KMS-11 (cell line): ENCODE results near the gene THAP12.

Source experiments
- H2AFZ ChIP-seq: fragments of 200-600 bp; sonication (generic); 2 replicates; pipeline ENCODE4 v1.6.1; 2016; ENCODE audit warnings: antibody characterized with exemption, mixed run types, low read depth
- H3K27ac ChIP-seq: fragments of 200-600 bp; sonication (generic); 2 replicates; pipeline ENCODE4 v1.6.1; 2016; ENCODE audit warnings: mild to moderate bottlenecking, mixed run types
- H3K27me3 ChIP-seq: fragments of 200-600 bp; sonication (generic); 2 replicates; pipeline ENCODE4 v1.6.1; 2017; ENCODE audit warnings: mild to moderate bottlenecking, low read depth, mixed run types, moderate library complexity; ENCODE audit not compliant: insufficient read depth
- H3K36me3 ChIP-seq: fragments of 200-600 bp; sonication (generic); 2 replicates; pipeline ENCODE4 v1.6.1; 2017; ENCODE audit warnings: mild to moderate bottlenecking, mixed run types; ENCODE audit not compliant: insufficient read depth
- H3K4me1 ChIP-seq: fragments of 200-600 bp; sonication (generic); 2 replicates; pipeline ENCODE4 v1.6.1; 2016; ENCODE audit warnings: mild to moderate bottlenecking, low read depth, mixed run types; ENCODE audit not compliant: poor library complexity, severe bottlenecking
- H3K4me2 ChIP-seq: fragments of 200-600 bp; sonication (generic); 2 replicates; pipeline ENCODE4 v1.7.0; 2016; ENCODE audit warnings: mild to moderate bottlenecking, mixed run types
- H3K4me3 ChIP-seq: fragments of 200-600 bp; sonication (generic); IDR thresholded peaks from 2 replicates; pipeline ENCODE4 v1.6.1; 2017; ENCODE audit warnings: low read depth, low read length, mixed read lengths; ENCODE audit not compliant: insufficient read depth
- H3K79me2 ChIP-seq: fragments of 200-600 bp; sonication (generic); 2 replicates; pipeline ENCODE4 v1.6.1; 2016; ENCODE audit warnings: low read depth, mixed run types; ENCODE audit not compliant: insufficient read depth
- H3K9ac ChIP-seq: fragments of 200-600 bp; sonication (generic); 2 replicates; pipeline ENCODE4 v1.6.1; 2016; ENCODE audit warnings: mild to moderate bottlenecking, mixed run types
- H4K20me1 ChIP-seq: fragments of 200-600 bp; sonication (generic); 2 replicates; pipeline ENCODE4 v1.6.1; 2016; ENCODE audit warnings: mild to moderate bottlenecking, mixed run types; ENCODE audit not compliant: insufficient read depth
- CTCF ChIP-seq: fragments of 200-600 bp; sonication (generic); conservative IDR thresholded peaks from 2 replicates; pipeline ENCODE4 v1.6.1; 2017; ENCODE audit warnings: low read depth, mild to moderate bottlenecking, antibody characterized with exemption, low read length, moderate library complexity, mixed read lengths

THAP12 gene

GRCh38 chr11:76339221-76339620 lies 41.7 kb downstream of the THAP12 start:
- Histone ChIP-seq H3K9ac (no peak overlapping the region), H3K79me2 (no peaks in the 10 kb centered on the region), H3K4me2 (no peak overlapping the region), H4K20me1 (no peaks in the 10 kb centered on the region), H3K4me3 (no peak overlapping the region), H2AFZ (no peak overlapping the region), H3K27me3 (no peaks in the 10 kb centered on the region), H3K27ac (no peak overlapping the region), H3K36me3 (no peaks in the 10 kb centered on the region), H3K4me1 (peaks cover 5% of the 10 kb centered on the region)
- TF ChIP-seq CTCF, result no peak

GRCh38 chr11:76337923-76338322 lies 43.0 kb downstream of the THAP12 start:
- Histone ChIP-seq H2AFZ (no peak overlapping the region), H3K36me3 (no peaks in the 10 kb centered on the region), H3K27me3 (no peaks in the 10 kb centered on the region), H3K79me2 (no peaks in the 10 kb centered on the region), H4K20me1 (no peaks in the 10 kb centered on the region), H3K4me2 (no peak overlapping the region), H3K9ac (no peak overlapping the region), H3K4me1 (peaks cover 5% of the 10 kb centered on the region), H3K27ac (no peak overlapping the region), H3K4me3 (no peak overlapping the region)
- no peak for TF ChIP-seq CTCF

GRCh38 chr11:76337469-76337868 lies 43.5 kb downstream of the THAP12 start:
- Histone ChIP-seq H2AFZ (no peak overlapping the region), H3K4me1 (peaks cover 5% of the 10 kb centered on the region), H4K20me1 (no peaks in the 10 kb centered on the region), H3K4me3 (no peak overlapping the region), H3K36me3 (no peaks in the 10 kb centered on the region), H3K27me3 (no peaks in the 10 kb centered on the region), H3K27ac (no peak overlapping the region), H3K79me2 (no peaks in the 10 kb centered on the region), H3K9ac (no peak overlapping the region), H3K4me2 (no peak overlapping the region)
- TF ChIP-seq CTCF, result no peak

- Histone ChIP-seq H3K4me3 (no peak overlapping the region), H3K79me2 (no peaks in the 10 kb centered on the region), H2AFZ (no peak overlapping the region), H3K27ac (no peak overlapping the region), H3K36me3 (no peaks in the 10 kb centered on the region), H3K27me3 (no peaks in the 10 kb centered on the region), H3K4me1 (peaks cover 5% of the 10 kb centered on the region), H3K4me2 (no peak overlapping the region), H4K20me1 (no peaks in the 10 kb centered on the region), H3K9ac (no peak overlapping the region)
- TF ChIP-seq CTCF, result no peak
Observed at GRCh38 chr11:76336597-76336996, 44.3 kb downstream of the THAP12 start.
